Activated naive CD8-positive, alpha-beta T cell treated with anti-CD3 and anti-CD28 coated beads for 36 hours (primary cell): ENCODE results near the gene NEU3. TPM values are rescaled to one million over a fixed set of nuclear protein-coding genes. Genes with fewer than 3 reads are reported as not detected.
"Not testable (repeated sequence)": the region's sequence is repeated elsewhere in the genome, so short reads cannot be mapped to it uniquely, and the experiment has no call there.

Experiments
- DNase-seq: peaks from one replicate; pipeline ENCODE4 v3.0.0; 2021
- H3K27ac Mint-ChIP-seq: one replicate; pipeline ENCODE4 v1.8.0; 2022; ENCODE audit warnings: mild to moderate bottlenecking, moderate library complexity, mixed read lengths
- H3K27me3 Mint-ChIP-seq: one replicate; pipeline ENCODE4 v1.8.0; 2022; ENCODE audit warnings: mild to moderate bottlenecking, mixed read lengths
- H3K36me3 Mint-ChIP-seq: one replicate; pipeline ENCODE4 v1.8.0; 2021; ENCODE audit warnings: mild to moderate bottlenecking, mixed read lengths
- H3K4me1 Mint-ChIP-seq: one replicate; pipeline ENCODE4 v1.8.0; 2021; ENCODE audit warnings: mixed read lengths
- H3K4me3 Mint-ChIP-seq: one replicate; pipeline ENCODE4 v1.8.0; 2022; ENCODE audit warnings: mild to moderate bottlenecking, moderate library complexity, mixed read lengths
- H3K9me3 Mint-ChIP-seq: one replicate; pipeline ENCODE4 v1.8.0; 2022; ENCODE audit warnings: mixed read lengths
- total RNA-seq, 2 experiments: library from RNA; stranded (reverse); gene quantifications; one replicate each; pipeline ENCODE4 v1.2.3, GENCODE V29; 2021

NEU3 gene
- total RNA-seq, 2 experiments from 2014 or later, result 13.0 to 13.1 TPM

DNA sequence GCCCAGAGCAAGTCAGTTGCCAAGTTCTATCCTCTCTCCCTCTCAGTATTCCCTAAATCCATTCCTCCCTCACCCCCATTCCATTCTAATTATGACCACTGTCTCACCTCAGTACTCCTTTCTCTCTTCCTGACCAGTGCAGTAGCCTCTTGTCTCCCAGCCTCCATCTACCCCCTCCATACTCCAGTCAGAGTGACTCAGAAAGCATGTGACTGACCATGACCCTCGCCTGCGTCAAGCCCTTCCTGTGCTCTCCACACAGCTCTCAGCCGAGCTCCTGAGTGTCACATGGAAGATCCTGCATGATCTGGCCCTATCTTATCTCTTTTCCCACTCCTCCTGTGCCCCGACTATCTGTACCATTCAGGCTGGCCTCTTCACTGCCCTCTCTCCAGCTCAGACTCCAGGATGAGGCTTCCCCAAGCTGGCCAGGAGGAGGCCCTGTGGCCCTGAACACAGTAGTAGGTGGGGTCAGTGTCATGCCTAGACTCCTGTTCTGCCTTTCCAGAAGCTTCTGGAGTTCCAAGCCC lies 42.6 kb downstream of the NEU3 start:
- Mint-ChIP-seq H3K27ac (no peak overlapping the region), H3K4me1 (peaks cover 3% of the 10 kb centered on the region), H3K4me3 (no peak overlapping the region), H3K27me3 (no peaks in the 10 kb centered on the region), H3K9me3 (no peaks in the 10 kb centered on the region), H3K36me3 (no peaks in the 10 kb centered on the region)
- DNase-seq, result no peak

- peak; percentile 47 for DNase-seq
- Mint-ChIP-seq H3K27me3 (no peaks in the 10 kb centered on the region), H3K4me3 (no peak overlapping the region), H3K27ac (no peak overlapping the region), H3K9me3 (no peaks in the 10 kb centered on the region), H3K36me3 (no peaks in the 10 kb centered on the region), H3K4me1 (peaks cover 3% of the 10 kb centered on the region)
Observed at GRCh38 chr11:75031771-75032549, 43.2 kb downstream of the NEU3 start.

DNA sequence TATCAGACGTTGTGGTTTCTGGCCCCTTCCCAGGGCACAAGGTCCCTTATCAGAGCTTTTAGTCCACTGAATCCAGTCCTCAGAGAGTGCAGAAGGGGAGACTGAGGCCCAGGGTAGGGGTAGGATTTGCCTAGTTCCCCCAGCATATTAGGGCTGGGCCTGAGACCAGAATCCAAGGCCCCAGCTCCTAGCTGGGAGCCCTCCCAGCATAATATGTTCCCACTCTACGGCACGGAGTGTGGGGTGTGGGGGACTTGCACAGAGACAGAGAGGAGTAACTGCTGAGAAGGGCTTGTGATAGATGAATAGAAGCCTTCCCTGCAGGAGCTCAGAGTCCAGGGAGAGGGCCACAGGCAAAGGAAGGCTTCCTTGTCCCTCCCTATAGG lies 43.8 kb downstream of the NEU3 start:
- no peak overlapping the region for H3K27ac Mint-ChIP-seq
- H3K36me3 Mint-ChIP-seq, result no peaks in the 10 kb centered on the region
- no peaks in the 10 kb centered on the region for H3K27me3 Mint-ChIP-seq
- no peak for DNase-seq
- H3K9me3 Mint-ChIP-seq, result no peaks in the 10 kb centered on the region
- no peak overlapping the region for H3K4me3 Mint-ChIP-seq
- H3K4me1 Mint-ChIP-seq, result peaks cover 3% of the 10 kb centered on the region

DNA sequence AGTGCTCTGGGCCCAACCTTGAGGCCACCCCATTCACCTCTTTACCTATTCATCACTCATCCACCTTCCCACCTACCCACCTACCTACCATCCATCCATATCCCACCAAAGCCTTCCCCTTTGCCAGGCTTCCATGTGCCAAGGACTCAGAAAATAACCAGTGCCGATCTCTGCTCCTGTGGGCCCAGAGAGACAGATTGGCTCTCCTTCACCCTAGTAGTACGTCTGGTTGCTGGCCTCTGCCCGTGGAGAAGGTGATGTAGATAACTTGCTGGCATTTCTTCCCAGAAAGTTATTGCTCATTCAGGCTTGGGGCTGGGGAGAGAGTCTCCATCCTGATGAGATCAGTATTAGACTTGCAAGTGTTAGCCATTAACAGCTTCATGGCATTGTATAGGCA lies 45.2 kb downstream of the NEU3 start:
- H3K4me3 Mint-ChIP-seq, result no peak overlapping the region
- H3K9me3 Mint-ChIP-seq, result no peaks in the 10 kb centered on the region
- no peak overlapping the region for H3K27ac Mint-ChIP-seq
- no peak for DNase-seq
- H3K36me3 Mint-ChIP-seq, result no peaks in the 10 kb centered on the region
- H3K27me3 Mint-ChIP-seq, result no peaks in the 10 kb centered on the region
- peaks cover 3% of the 10 kb centered on the region for H3K4me1 Mint-ChIP-seq

GRCh38 chr11:75035256-75035655 lies 46.5 kb downstream of the NEU3 start:
- DNase-seq, result no peak
- H3K27me3 Mint-ChIP-seq, result no peaks in the 10 kb centered on the region
- H3K4me1 Mint-ChIP-seq, result peaks cover 3% of the 10 kb centered on the region
- peaks cover 7% of the 10 kb centered on the region for H3K36me3 Mint-ChIP-seq
- H3K9me3 Mint-ChIP-seq, result peaks cover 2% of the 10 kb centered on the region
- H3K4me3 Mint-ChIP-seq, result no peak overlapping the region
- no peak overlapping the region for H3K27ac Mint-ChIP-seq

DNA sequence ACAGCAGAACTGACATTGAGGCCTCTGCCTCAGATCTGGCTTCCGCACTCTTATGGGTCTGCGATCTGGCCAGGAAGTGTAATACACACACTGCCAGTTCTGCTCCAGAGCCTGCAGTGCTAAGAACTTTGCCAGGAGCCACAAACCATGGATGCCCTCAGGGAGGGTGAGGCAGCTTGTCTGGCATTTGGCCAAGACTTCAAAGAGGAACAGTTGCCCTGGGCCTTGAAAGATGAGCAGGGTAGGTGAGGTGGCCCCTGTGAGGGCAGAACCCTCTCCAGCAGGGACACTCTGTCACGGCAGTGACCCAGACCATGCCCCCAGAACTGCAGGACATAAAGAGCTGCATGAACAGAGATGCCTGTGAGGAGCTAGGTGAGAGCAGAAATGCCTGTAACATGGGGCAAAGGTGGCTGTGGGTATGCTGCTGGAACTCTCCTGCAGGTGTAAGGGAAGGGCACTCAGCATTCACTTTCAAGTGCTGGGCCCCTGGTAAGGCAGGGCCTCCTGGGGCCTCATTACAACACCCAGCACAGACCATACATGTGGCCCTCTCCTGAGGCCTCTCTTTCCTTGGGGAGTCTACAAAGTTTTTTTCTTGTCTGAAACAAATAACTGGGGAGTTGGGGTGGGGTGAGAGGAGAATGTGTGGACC lies 47.3 kb downstream of the NEU3 start:
- Mint-ChIP-seq H3K27ac (no peak overlapping the region), H3K27me3 (no peaks in the 10 kb centered on the region), H3K4me1 (peaks cover 3% of the 10 kb centered on the region), H3K36me3 (peaks cover 10% of the 10 kb centered on the region), H3K9me3 (peaks cover 6% of the 10 kb centered on the region), H3K4me3 (no peak overlapping the region)
- no peak for DNase-seq

DNA sequence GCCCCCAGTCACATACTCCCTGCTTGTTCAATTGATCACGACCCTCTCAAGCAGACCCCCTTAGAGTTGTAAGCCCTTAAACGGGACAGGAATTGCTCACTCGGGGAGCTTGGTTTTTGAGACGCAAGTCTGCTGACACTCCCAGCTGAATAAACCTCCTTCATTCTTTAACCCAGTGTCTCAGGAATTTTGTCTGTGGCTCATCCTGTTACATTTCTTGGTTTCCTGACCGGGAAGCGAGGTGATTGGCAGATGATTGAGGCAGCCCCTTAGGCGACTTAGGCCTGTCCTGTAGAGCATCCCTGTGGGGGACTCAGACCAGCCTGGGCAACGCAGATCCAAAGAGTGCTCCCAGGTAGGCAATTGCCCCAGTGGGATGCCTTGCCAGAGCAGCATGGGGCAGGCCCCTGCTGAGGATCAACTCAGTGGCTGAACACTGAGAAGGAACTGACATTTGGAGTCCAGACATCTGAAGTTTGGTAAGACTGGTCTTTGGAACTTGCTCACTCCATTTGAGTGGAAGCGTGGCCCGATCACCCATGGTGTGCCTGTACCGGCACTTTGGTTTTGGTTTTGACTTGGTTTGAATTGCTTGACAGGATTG lies 51.5 kb downstream of the NEU3 start:
- DNase-seq, result no peak
- Mint-ChIP-seq H3K4me1 (peaks cover 5% of the 10 kb centered on the region), H3K27ac (no peak overlapping the region), H3K9me3 (peaks cover 10% of the 10 kb centered on the region), H3K36me3 (peaks cover 10% of the 10 kb centered on the region), H3K27me3 (no peaks in the 10 kb centered on the region), H3K4me3 (no peak overlapping the region)

DNA sequence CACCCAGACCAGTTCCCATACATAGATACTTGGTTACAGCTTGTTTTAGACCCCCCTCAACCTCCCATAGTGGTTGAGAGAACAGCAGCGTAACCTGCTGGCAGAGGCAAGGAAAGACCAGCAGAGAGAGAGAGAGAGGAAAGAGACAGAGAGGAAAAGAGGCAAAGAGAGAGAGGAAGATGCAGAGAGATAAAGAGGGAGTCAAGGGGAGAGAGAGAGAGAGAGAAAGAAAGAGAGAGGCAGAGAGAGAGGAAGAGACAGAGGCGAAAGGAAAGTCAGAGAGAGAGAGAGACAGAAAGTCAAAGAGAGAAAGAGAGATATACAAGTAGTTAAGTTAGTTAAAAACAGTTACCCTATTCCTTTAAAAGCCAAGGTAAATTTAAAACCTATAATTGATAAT lies 52.5 kb downstream of the NEU3 start:
- Mint-ChIP-seq H3K4me1 (peaks cover 2% of the 10 kb centered on the region), H3K27ac (no peak overlapping the region), H3K4me3 (no peak overlapping the region), H3K27me3 (no peaks in the 10 kb centered on the region), H3K36me3 (peaks cover 10% of the 10 kb centered on the region), H3K9me3 (peaks cover 10% of the 10 kb centered on the region)
- DNase-seq, result no peak

GRCh38 chr11:75041821-75042220 lies 53.1 kb downstream of the NEU3 start:
- not testable (repeated sequence) for H3K9me3 Mint-ChIP-seq, H3K4me1 Mint-ChIP-seq, DNase-seq, H3K4me3 Mint-ChIP-seq, H3K27ac Mint-ChIP-seq, H3K27me3 Mint-ChIP-seq
- peaks cover 10% of the 10 kb centered on the region for H3K36me3 Mint-ChIP-seq

DNA sequence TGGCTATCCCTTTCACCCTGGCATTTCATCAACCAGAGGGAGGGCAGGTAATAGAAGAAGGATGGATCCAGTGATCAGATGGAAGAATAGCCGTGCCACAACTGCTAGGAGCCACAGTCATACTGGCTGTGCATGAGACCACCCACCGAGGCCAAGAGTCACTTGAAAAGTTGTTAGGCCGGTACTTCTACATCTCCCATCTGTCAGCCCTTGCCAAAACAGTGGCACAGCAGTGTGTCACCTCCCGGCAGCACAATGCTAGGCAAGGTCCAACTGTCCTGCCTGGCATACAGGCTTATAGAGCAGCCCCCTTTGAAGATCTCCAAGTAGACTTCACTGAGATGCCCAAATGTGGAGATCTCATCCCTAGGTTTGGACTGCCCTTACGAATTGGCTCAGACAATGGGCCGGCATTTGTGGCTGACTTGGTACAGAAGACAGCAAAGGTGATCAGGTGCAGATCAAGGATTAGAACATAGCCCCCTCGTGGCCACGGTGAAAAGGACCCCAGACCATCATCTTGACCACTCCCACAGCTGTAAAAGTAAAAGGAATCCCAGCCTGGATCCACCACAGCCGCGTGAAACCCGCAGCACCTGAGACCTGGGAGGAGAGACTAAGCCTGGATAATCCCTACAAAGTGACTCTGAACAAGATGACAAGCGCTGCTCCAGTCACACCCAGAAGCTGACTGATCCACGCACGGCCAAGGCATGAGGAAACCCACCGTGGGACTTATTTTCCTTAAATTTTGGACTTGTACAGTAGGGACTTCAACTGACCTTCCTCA lies 55.8 kb downstream of the NEU3 start:
- not testable (repeated sequence) for H3K27ac Mint-ChIP-seq, DNase-seq, H3K27me3 Mint-ChIP-seq, H3K4me1 Mint-ChIP-seq, H3K9me3 Mint-ChIP-seq, H3K4me3 Mint-ChIP-seq
- H3K36me3 Mint-ChIP-seq, result peaks cover 10% of the 10 kb centered on the region

GRCh38 chr11:75046668-75047067 lies 57.9 kb downstream of the NEU3 start:
- H3K4me1 Mint-ChIP-seq, DNase-seq, H3K36me3 Mint-ChIP-seq, H3K27me3 Mint-ChIP-seq, H3K9me3 Mint-ChIP-seq, H3K27ac Mint-ChIP-seq, H3K4me3 Mint-ChIP-seq: not testable (repeated sequence)

DNA sequence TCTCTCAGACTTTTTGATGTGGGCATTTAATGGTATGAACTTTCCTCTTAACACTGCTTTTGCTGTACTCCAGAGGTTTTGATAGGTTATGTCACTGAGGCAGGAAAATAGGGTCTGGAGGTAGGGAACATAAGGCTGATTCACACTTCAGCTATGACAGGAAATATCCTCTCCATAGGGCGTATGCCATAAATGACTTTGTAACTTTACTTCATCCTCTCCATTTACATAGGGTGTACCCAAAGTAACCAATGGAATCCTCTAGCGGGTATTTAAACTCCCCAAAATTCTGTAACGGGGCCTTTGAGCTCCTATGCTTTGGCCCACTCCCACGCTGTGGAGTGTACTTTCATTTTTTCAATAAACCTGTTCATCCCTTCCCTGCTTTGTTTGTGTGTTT lies 58.5 kb downstream of the NEU3 start:
- H3K4me3 Mint-ChIP-seq, result no peak overlapping the region
- no peak for DNase-seq
- no peaks in the 10 kb centered on the region for H3K27me3 Mint-ChIP-seq
- H3K36me3 Mint-ChIP-seq, result no peaks in the 10 kb centered on the region
- peaks cover 2% of the 10 kb centered on the region for H3K4me1 Mint-ChIP-seq
- no peak overlapping the region for H3K27ac Mint-ChIP-seq
- no peaks in the 10 kb centered on the region for H3K9me3 Mint-ChIP-seq

DNA sequence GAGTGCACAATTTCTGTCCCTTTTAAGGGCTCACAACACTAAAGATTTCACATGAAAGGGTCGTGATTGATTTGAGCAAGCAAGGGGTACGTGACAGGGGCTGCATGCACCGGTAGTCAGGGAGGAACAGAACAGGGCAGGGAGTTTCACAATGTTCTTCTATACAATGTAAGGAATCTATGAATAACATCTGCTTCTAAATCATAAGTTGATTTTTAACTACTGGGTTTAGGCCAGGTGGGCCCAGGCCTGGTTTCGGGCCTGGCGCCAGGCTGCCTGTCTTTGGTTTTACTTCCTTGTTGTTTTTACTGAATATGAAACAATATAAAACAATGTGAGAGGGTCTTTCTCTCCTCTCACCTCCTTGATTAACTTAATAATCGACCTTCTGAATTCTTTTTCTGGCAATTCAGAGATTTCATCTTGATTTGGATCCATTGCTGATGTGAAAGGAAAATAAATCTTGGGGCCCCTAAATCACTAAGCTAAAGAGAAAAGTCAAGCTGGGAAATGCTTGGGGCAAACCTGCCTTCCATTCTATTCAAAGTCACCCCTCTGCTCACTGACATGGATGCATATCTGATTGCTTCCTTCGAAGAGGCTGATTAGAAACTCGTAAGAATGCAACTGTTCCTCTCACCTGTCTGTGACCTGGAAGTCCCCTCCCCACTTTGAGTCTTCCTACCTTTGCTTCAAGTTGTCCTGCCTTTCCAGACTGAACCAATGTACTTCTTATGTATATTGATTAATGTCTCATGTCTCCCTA lies 61.0 kb downstream of the NEU3 start:
- H3K36me3 Mint-ChIP-seq, DNase-seq, H3K27me3 Mint-ChIP-seq, H3K4me1 Mint-ChIP-seq, H3K27ac Mint-ChIP-seq, H3K4me3 Mint-ChIP-seq: not testable (repeated sequence)
- peaks cover 12% of the 10 kb centered on the region for H3K9me3 Mint-ChIP-seq

DNA sequence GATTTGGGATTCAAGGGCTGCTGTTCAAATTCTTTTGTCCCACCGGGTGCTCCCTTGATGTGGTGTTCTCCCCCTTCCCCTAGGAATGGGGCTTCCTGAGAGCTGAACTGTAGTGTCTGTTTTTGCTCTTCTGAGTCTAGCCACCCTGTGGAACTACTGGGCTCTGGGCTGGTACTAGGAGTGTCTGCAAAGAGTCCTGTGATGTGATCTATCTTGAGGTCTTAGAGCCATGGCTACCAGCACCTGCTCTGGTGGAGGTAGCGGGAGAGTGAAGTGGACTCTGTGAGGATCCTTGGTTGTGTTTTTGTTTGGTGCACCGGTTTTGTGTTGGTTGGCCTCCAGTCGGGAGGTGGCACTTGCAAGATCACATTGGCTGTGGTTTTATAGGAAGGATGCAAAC lies 61.8 kb downstream of the NEU3 start:
- DNase-seq, result no peak
- no peaks in the 10 kb centered on the region for H3K4me1 Mint-ChIP-seq
- peaks cover 12% of the 10 kb centered on the region for H3K9me3 Mint-ChIP-seq
- peaks cover 7% of the 10 kb centered on the region for H3K36me3 Mint-ChIP-seq
- H3K27me3 Mint-ChIP-seq, result no peaks in the 10 kb centered on the region
- H3K4me3 Mint-ChIP-seq, result no peak overlapping the region
- H3K27ac Mint-ChIP-seq, result no peak overlapping the region
